Ovary (tissue), 3 donors: ENCODE data around the gene BEST2.
A peak's percentile ranks its signal among the peaks of the same experiment; 100 is the strongest.

Experiments
- CTCF ChIP-seq, 3 donors: fragments of 450-650 bp in 2 of 3; fragments of 200-600 bp in 1 of 3; IDR thresholded peaks; one replicate each; pipeline versions ENCODE4 v1.5.1 to v1.8.0; 2016 to 2022; ENCODE audit warnings: antibody characterized with exemption in 3 of 3, mild to moderate bottlenecking in 1 of 3
- EP300 ChIP-seq: sonication (generic); formaldehyde crosslinking; IDR thresholded peaks from one replicate; pipeline ENCODE4 v1.6.1; 2017; ENCODE audit warnings: antibody characterized with exemption
- POLR2A ChIP-seq: fragments of 450-650 bp; IDR thresholded peaks from one replicate; pipeline ENCODE4 v1.6.1; 2017; ENCODE audit warnings: antibody characterized with exemption, mild to moderate bottlenecking, moderate library complexity
- donor health status: DM: no; HTN: no; CAD: no.

DNA sequence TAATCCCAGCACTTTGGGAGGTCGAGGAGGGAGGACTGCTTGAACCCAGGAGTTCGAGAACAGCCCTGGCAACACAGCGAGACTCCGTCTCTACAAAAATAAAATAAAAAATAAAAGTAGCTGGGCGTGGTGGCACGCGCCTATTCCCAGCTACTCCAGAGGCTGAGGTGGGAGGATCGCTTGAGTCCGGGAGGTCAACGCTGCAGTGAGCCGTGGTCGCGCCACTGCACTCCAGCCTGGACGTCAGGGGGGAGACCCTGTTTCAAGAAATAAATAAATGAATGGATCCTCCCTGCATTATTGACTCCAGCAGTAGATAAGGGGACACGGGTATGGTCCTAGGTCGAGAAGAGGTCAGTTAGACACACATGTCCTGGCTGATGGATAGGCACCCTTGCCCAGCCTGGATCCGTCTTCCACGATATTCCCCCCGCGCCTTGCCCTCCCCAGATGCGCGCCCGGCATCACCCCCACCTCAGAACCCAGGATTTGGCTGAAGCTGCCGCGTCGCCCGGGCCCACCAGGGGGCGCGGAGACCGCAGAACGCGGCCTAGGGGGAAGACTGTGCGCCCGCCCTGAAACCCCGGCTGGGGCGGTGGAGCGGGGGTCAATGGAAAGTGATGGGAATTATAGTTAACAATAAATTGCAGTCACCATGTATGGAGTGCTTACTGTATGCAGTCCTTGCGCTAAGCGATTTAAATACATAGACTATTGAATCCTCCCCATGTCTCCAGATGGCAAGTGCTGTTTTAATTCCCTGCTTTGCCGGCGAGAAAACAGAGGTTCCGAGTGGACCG lies 25.8 kb downstream of the BEST2 start:
- peak; percentile 92 to 97 (median 96) for TF ChIP-seq CTCF (IDR thresholded peaks at IDR 0.05)
- TF ChIP-seq EP300: no peak
- TF ChIP-seq POLR2A: no peak
